Motor neuron (in vitro differentiated cells): Measurements from ENCODE around the gene RASD2. TPM values are rescaled to one million over a fixed set of nuclear protein-coding genes. Genes with fewer than 3 reads are reported as not detected.

Experiments
- ATAC-seq, 8 experiments: fragments of 200-7000 bp; cut with Tn5 transposase; replicated peaks in 6 of 8; 2 replicates each; pipeline ENCODE4 v1.8.0; 2021; ENCODE audit warnings: mild to moderate bottlenecking in 8 of 8, moderate library complexity in 8 of 8
- H3K27ac ChIP-seq, 2 donors: fragments of 250-450 bp; sonication (Bioruptor Pico); 2 replicates each; pipeline ENCODE4 v1.9.0; 2021; ENCODE audit warnings: antibody characterized with exemption in 2 of 2, mild to moderate bottlenecking in 2 of 2, moderate library complexity in 1 of 2
- H3K4me1 ChIP-seq, 2 donors: fragments of 250-450 bp; sonication (Bioruptor Pico); replicated peaks in 1 of 2; 2 replicates each; pipeline ENCODE4 v1.6.1; 2021; ENCODE audit warnings: antibody characterized with exemption in 2 of 2, mild to moderate bottlenecking in 2 of 2, moderate library complexity in 1 of 2
- H3K4me3 ChIP-seq, 5 donors: fragments of 250-450 bp; sonication (Bioruptor Pico); 2 replicates each; pipeline ENCODE4 v1.9.0; 2021; ENCODE audit warnings: antibody characterized with exemption in 5 of 5, mild to moderate bottlenecking in 5 of 5, moderate library complexity in 4 of 5
- WGBS, 10 experiments: fragments of 450-650 bp; shearing (Covaris generic); methylation state at CpG; one replicate each; pipeline ENCODE4 v1.0.0; 2022; 5-methylcytosine and 5-hydroxymethylcytosine counted together
- in situ Hi-C, 9 experiments: fragments of 400-800 bp; cut with MboI; loops; one replicate each; pipeline ENCODE4 v1.15.0; 2021; ENCODE audit warnings: low sequenced_read_pairs in 9 of 9, low pct_unique_long_range_greater_than_20kb in 2 of 9; ENCODE audit not compliant: unreplicated experiment in 9 of 9
- total RNA-seq, 8 experiments: library from RNA; unstranded; fragments of 300-600 nt; gene quantifications; 2 replicates each; pipeline versions ENCODE4 v1.2.3 to v1.2.4, GENCODE V29; 2022

Gene RASD2
- total RNA-seq, 8 experiments from 2014 or later: 0.15 to 14.5 (median 0.75) TPM

DNA sequence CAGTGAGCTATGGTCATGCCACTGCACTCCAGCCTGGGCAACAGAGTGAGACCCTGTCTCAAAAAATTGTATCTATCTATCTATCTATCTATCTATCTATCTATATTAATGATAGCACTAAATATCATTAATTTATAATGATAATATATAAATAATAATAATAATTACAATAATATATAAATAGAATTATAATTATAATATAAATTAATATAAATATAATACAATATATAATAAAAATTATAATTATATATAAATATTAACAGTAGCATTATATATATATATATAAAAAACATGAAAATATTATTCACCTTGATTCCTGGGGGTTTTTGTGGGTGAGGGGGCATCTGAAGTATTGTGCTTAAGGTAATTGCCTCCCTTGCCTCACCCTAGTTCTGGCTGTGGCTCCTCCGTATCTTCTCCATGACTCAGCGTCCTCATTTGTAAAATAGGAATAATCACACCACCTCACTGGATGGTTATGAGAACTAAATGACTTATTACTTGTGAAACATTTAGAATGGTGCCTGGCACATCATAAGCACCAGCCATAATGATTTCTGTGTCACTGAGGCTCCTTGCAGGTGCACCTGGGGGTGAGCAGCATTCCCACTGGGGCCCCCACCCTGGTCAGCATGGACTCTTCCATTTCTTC, 18.8 kb downstream of the RASD2 start:
- ATAC-seq: peak in 4 of 8 experiments; percentile 19 to 89 (median 60)
- WGBS, 10 experiments: 17 to 100% (median 53%) methylated on average over 1 to 2 of the region's 2 CpGs; no CpG with 5 or more reads in 2 of the 10 experiments
- H3K27ac ChIP-seq: no peak overlapping the region
- in situ Hi-C loops: no loop called here
- H3K4me1 ChIP-seq: peaks cover 9 to 20% of the 10 kb centered on the region in 2 donors
- H3K4me3 ChIP-seq: no peak overlapping the region

DNA sequence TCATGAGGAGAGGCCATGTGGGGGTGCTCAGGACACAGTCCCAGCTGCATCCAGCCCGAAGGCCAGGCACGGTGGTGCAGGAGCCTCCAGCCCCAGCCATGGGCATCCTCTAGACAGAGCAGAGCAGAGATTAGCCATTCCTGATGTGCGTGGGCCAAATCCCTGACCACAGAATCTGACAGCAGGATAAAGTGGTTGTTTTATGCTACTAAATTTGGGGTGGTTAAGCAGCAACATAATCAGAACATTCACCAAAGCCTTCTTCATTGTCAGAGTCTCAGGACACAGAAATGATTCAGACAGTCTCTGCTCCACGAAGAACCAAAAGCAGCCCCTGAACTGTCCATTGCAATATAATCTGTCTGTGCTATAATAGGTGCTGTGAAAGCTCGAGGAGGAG, 19.7 kb downstream of the RASD2 start:
- Histone ChIP-seq H3K27ac (no peak overlapping the region), H3K4me1 (peaks cover 5 to 15% of the 10 kb centered on the region in 2 donors), H3K4me3 (no peak overlapping the region)
- in situ Hi-C loops: no loop called here
- no peak for ATAC-seq
- WGBS, 10 experiments: 30 to 80% (median 57%) methylated on average over 2 to 4 of the region's 5 CpGs; no CpG with 5 or more reads in 4 of the 10 experiments

DNA sequence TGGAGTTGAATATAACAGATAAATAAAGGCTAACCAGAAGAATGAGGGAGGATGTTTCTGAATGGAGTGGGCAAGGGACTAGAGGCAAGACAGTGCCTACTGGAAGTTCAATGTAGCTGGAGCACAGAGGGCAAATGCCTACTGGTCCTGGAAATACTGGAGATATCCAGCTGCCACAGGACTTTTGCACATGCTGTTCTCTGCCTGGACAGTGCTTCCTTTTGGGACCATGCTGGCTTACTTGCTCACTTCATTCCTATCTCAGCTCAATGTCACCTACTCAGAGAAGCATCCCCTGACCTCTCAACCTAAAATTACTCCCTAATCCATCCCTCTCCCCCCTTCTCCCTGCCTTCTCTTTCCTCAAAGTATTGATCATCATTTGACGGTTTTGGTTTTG, 20.2 kb downstream of the RASD2 start:
- ATAC-seq: no peak
- Histone ChIP-seq H3K27ac (no peak overlapping the region), H3K4me1 (peaks cover under 1 to 10% of the 10 kb centered on the region in 2 donors), H3K4me3 (no peak overlapping the region)
- in situ Hi-C loops: no loop called here
- WGBS, 10 experiments: 43 to 100% (median 92%) methylated on average over 1 of the region's 1 CpG; no CpG with 5 or more reads in 1 of the 10 experiments

DNA sequence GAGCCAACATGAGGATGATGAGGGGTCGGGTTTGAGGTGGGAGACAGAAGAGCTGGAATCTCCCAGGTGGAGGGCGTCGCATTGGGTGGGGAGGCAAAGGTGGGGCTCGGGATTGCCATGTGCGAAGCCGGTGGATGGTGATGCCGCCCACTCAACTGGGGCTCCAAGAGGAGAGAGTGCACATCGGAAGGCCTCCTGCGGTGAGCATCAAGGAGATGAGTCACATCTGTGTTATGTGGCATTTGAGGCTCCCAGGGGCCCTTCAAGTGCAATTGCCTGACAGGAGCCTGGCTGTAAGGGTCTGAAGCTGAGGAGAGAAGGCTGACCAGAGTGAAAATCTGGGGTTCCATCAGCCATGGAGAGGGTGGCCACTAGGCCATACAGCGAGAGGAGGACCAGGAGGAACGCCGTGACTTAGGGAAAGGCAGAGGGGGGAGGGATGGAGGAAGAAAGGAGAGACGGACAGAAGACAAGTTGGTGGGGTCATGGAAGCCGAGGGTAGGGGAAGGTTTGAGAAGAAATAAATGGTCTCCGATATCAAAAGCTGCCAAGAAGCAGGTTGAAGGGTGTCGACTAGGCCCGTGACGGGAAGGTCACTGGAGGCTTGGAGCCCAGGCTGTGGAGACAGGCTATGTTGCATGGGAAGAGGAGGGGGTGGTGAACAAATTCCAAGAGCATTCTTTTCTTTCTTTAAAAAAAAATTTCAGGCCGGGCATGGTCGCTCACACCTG, 21.3 kb downstream of the RASD2 start:
- no peak overlapping the region for H3K27ac ChIP-seq
- ATAC-seq: peak in 4 of 8 experiments; percentile 24 to 46 (median 27)
- in situ Hi-C loops: no loop called here
- WGBS, 10 experiments: 48 to 94% (median 81%) methylated on average over 5 to 15 of the region's 20 CpGs; no CpG with 5 or more reads in 2 of the 10 experiments
- H3K4me1 ChIP-seq: peaks cover 3 to 11% of the 10 kb centered on the region in 2 donors
- no peak overlapping the region for H3K4me3 ChIP-seq

DNA sequence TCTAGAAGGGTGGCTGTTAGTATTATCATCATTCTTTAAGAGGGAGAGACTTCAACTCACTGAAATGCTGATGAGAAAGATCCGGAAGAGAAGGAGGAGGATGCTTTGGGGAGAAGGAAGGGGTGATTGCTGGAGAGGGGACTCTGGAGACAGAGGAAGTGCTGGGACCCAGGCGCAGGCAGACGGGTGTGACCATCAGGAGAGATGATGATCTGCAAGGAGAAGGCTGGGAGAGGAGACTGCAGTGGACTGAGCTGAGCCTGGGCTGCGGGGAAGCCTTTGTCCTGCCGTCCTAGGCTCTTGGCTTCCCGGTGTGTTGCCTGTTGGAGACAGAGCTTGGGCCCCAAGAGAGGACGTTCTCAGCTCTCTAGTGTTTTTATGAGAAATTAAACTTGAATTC, 22.6 kb downstream of the RASD2 start:
- no peak for ATAC-seq
- 33 to 90% (median 58%) methylated on average over 1 to 6 of the region's 7 CpGs; no CpG with 5 or more reads in 3 of the 10 experiments for WGBS, 10 experiments
- H3K27ac ChIP-seq: no peak overlapping the region
- peaks cover 15 to 21% of the 10 kb centered on the region in 2 donors for H3K4me1 ChIP-seq
- in situ Hi-C loops: no loop called here
- no peak overlapping the region for H3K4me3 ChIP-seq

DNA sequence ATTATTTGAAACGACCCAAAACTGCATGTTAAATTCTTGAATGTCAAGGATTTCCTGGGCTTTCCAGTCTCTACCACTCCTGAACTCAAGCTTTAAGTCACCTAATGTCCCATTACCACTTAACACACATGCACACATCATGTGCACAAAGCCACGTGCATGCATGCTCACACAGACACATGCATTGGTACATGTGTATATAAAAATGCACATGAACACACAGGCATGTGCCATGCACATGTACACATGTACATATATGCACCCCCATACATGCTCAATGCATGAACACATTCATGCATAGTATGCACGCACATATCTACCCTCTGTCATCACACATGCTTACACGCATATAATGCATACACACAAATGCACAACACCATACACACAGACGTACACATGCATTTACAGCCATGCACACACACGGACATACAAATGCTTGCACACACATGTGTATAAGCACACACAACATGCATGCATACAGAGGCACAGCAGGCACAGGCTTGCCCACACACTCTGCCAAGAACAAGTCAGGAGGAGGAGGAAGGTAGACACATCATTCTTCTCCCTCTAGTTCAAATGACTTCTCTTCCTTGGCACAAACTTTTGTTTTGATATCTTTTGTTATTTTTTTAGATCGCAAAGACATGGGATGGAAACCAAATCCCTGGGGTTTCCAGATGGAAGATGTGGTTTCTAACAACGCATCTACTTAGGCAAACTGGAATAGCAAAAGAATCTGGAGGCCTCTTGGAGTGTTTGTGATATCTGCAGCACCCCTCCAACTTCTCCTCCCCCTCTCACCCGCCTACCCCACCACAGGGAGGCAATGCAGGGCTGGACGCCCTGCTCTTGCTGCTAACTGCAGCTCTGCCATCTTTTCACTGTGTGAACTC, 24.6 kb downstream of the RASD2 start:
- ATAC-seq: no peak
- WGBS, 10 experiments: 22 to 93% (median 75%) methylated on average over 2 to 7 of the region's 10 CpGs; no CpG with 5 or more reads in 1 of the 10 experiments
- Histone ChIP-seq H3K4me1 (peaks cover 27 to 33% of the 10 kb centered on the region in 2 donors), H3K4me3 (no peak overlapping the region), H3K27ac (no peak overlapping the region)
- in situ Hi-C loops: no loop called here

DNA sequence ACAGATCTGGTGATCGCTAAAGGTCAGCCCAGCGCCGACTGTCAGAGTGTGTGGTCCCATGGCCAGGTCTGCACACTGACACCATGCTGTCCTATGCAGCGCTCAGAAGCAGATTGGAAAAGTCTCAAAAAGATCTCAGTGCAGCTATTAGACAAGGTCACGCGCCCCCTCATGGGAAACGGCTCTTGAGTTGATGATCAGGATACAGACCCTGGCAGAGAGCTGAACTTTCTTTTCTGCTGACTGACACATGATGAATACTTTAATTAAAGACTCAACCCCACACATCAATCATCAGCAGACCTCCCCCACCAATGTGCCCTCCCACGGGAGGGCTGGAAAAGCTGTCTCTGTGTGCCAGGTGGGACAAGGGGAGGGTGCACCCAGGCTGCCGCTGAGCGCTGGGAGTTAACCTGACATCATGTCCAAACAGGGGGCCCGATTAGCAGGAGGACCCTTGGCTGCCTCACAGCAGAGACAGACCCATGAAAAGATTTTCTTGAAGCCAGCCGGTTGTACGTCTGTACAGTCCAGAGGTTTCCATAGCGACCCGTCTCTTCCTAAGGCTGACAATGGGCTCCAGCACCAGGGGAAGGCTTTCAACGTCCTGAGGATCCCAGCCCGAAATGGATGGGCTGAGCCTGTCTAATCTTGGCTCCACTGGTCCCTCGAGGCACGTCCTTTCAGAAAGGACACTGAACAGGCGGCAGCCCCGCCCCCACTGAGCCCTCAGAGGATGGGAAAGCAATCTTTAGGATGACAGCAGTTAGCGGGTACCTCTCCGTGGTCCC, 26.9 kb downstream of the RASD2 start:
- 0 to 91% (median 37%) methylated on average over 1 to 8 of the region's 23 CpGs; no CpG with 5 or more reads in 3 of the 10 experiments for WGBS, 10 experiments
- Histone ChIP-seq H3K4me3 (no peak overlapping the region), H3K4me1 (peaks cover 27 to 35% of the 10 kb centered on the region in 2 donors), H3K27ac (peak overlapping the region in 1 of 2 donors; percentile 3)
- in situ Hi-C loops: no loop called here
- ATAC-seq: peak in 5 of 8 experiments; percentile 82 to 84 (median 83)

DNA sequence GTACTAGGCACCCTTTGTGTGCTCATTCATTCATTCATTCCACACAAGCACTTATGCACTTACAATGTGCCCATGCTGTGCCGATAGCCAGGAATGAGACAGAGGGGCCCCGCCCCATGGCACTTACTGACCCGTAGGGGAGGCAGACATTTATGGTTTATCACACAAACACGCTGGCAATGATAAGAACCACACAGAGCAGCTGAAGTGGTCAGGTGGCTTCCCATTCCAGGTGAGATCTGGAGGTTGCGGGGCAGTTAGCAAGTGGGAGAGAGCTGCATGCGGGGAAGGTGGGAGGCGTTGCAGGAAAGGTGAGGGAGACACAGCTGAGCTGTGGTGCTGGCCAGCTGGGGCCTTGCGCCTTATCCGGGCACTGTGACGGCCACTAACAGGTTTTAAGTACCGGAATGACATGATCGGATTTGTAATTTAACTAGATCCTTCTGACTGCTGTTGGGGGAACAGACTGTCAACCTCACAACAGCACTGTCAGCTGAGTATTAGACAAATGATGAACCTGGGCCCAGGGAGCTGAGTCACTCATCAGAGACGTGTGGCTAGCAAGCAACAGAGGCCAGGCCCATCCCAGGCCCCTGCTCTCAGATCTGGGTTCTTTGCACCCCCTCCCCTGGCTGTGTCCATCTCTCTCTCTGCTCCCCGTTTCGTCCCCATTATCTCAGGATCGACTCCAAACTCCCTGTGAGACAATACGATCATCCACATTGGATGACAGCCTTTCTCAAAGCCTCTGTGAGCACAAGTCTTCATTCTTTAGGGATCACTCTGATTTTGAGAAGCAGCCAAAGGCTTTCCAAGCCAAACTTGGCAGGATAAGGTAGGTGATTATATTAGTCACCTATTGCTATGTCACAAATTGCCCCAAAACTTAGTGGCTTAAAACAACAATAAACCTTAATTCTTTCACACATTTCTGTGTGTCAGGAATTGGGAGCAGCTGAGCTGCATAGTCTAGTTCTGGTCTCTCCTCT, 28.4 kb downstream of the RASD2 start:
- Histone ChIP-seq H3K4me3 (no peak overlapping the region), H3K4me1 (peaks cover 27 to 36% of the 10 kb centered on the region in 2 donors), H3K27ac (peak overlapping the region in 1 of 2 donors; percentile 73)
- WGBS, 10 experiments: 0 to 100% (median 68%) methylated on average over 1 to 8 of the region's 17 CpGs; no CpG with 5 or more reads in 2 of the 10 experiments
- in situ Hi-C loops: no loop called here
- ATAC-seq: peak in 6 of 8 experiments; percentile 67 to 78 (median 77)

DNA sequence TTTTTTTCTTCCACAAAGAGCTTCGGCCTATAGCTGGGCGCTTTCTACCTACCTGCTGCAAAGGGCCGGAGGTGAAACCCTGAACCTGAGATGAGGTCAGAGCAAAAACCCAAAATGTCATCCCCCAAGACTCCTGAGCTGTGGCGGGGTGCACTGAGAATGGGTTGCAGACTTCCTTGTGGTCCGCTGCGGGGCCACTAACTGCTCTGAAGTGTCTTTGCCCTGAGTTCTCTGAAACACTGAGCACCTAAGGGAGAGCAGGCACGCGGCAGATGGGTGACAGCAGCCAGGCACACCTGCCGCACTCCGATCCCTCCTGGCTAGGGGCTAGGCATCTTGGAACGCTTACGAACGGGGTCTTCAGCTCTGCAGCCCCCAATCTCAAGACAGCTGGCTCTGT, 29.3 kb downstream of the RASD2 start:
- ATAC-seq: no peak
- 77 to 100% (median 91%) methylated on average over 1 to 6 of the region's 13 CpGs; no CpG with 5 or more reads in 4 of the 10 experiments for WGBS, 10 experiments
- in situ Hi-C loops: no loop called here
- no peak overlapping the region for H3K27ac ChIP-seq
- H3K4me1 ChIP-seq: peaks cover 27 to 36% of the 10 kb centered on the region in 2 donors
- H3K4me3 ChIP-seq: no peak overlapping the region

DNA sequence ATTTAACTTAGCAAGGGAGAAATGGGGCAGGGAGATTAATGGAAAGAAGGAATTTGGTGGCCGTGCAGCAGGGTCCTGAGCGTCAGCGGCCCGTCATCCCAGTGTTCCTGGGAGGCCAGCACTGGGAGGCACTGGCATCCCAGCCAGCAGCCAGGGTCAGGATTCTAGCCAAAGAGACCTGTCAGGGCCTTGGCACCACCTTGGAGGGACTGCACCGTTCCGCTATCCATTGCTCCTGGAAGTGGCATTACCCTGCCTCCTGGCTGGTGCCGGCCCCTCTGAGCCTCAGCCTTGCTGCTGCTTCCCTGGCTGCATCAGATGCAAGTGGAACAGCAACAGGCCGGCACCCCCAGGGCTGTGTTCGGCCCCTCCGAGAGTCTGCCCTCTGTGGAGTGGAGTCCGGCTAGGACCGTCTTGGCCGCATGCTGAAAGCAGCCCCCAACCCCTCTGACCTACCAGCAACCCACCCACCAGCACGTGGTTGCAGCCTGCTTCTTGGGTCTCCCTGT, 30.1 kb downstream of the RASD2 start:
- ATAC-seq: no peak

DNA sequence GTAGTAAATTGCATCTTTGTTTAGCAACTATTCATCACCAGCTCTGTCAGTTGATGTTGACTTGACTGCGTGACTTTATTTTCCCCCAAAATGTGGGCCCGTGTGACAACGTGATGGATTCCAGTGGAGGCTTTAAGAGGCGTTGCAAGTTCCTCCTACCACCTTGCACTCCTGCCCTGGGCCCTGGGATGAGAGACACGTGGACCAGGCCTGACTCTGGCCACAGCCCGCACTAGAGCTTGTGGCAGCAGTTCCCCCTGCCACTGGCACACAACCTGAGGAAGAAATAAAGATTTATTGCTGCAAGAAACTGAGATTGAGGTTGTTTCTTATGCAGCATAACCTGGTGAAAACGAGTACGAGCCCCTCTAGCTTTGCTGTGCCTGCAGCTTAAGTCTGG, 31.9 kb downstream of the RASD2 start:
- Histone ChIP-seq H3K4me3 (no peak overlapping the region), H3K27ac (no peak overlapping the region), H3K4me1 (peaks cover 18 to 26% of the 10 kb centered on the region in 2 donors)
- in situ Hi-C loops: no loop called here
- ATAC-seq: no peak
- 40 to 79% (median 71%) methylated on average over 1 to 7 of the region's 8 CpGs; no CpG with 5 or more reads in 4 of the 10 experiments for WGBS, 10 experiments

More for the DNA sequence above, 30.1 kb downstream of the RASD2 start:
- in situ Hi-C loops: no loop called here
- H3K4me3 ChIP-seq: no peak overlapping the region
- no peak overlapping the region for H3K27ac ChIP-seq
- 80 to 89% (median 83%) methylated on average over 2 to 5 of the region's 14 CpGs; no CpG with 5 or more reads in 7 of the 10 experiments for WGBS, 10 experiments
- peaks cover 27 to 36% of the 10 kb centered on the region in 2 donors for H3K4me1 ChIP-seq
